NCI-H526 treated with DMSO at 0.1 percent for 48 hours (cell line): ENCODE data around the gene F2.

Source experiments
- DNase-seq: peaks from one replicate; lab custom pipeline; 2025; lab: John Stamatoyannopoulos, UW

F2 gene

DNA sequence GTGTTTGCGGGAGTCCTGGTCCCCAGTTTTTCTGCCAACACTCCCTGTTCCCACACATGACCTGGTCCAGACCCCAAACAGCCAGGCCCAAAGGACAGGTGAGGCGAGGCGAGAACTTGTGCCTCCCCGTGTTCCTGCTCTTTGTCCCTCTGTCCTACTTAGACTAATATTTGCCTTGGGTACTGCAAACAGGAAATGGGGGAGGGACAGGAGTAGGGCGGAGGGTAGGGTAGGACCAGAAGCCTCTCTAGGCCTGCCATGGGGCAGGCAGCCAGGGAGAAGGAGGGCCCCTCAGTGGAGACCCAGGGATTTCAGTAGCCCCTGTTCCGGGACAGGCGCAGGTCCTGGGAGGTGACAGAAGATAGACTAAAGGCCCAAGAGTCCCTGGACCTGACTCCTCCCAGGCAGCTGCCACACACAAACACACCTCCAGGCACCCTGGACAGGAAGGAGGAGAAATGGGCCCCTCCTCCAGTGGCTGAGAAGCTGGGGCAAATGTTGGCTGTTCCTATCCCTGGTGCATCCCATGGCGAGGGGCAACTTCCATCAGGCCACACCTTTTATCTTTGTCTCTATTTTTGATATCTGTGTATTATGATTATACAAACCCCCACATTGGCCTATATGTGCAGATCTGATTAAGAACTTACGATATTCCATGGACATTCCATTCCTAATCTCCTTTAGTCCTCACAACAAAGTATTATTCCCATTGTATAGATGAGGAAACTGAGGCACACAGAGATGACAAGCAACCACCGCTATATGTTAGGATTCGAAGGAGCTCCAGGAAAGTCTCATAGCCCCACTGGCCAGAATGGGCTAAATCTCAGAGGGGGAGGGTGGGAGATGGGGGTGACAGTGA, 626 bp upstream of the F2 start:
- DNase-seq: no peak

DNA sequence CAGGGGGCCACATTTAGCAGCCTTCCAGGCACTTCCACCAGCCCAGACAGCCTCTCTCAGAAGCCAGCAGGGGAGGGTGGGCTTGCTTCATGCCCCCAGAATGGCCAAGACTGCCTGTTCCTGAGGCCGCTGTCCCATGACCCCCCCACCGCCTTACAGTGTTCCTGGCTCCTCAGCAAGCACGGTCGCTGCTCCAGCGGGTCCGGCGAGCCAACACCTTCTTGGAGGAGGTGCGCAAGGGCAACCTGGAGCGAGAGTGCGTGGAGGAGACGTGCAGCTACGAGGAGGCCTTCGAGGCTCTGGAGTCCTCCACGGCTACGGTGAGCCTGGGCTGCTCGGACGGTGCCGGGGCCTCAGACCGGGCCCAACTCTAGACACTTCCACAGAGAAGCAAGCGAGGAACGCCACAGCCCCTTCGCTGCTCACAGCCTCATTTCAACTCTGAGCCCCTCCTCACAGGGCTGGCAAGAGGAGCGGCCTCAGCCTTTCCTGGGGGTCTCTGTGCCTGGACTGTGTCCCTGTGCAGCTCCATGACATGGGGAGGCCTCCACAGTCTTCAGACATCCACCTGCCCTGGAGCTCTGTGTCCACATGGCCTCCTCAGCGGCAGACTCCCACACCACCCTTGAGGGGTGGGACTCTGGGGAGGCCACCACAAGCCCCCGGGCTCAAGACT, 668 bp downstream of the F2 start:
- no peak for DNase-seq

DNA sequence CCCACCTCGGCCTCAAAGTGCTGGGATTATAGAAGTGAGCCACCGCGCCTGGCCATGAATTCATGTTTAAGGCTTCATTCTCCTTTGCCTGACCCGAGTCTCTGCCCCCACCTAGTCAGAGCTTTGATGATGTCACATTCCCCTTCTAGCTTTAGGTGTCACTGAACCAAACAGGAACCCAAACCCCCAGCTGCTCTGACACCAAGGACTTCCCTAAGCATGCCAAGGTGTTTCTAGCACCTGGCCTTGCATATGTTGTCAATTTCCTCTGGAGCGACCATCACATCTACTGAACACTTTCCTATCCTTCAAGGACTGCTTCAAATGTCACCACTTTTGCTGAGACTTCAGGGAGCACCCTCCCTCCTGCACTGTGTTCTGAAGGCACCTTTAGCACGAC, 2.3 kb downstream of the F2 start:
- no peak for DNase-seq

DNA sequence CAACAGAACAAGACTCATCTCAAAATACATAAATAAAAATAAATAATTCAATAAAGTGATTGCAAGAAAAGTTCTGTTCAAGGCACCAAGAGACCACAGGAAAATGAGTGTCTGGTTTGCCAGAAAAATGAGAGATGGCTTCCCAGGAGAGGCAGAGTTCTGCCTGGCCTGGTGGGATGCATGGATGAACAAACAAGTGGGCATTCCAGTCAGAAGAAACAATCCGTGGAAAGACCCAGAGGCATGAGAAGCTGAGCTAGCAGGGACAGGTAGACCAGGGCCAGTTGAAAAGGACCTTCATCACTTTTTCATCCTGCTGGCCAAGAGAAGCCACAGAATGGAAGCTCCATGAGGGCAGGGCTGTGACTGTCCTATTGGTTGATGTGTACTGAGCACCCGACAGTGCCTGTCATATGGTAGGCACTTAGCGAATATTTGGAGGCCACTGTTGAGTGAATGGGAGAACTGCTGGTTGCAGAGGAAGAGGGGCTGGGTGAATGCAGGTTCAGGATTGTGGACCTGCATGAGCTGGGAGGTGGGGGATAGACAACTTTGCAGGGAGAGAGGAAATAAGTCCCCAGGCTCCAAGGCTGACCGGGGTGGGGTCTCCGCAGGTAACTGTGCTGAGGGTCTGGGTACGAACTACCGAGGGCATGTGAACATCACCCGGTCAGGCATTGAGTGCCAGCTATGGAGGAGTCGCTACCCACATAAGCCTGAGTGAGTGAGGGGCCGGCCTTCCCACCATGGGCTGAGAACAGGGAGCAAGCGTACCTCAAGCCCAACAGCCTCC, 3.7 kb downstream of the F2 start:
- DNase-seq: no peak

DNA sequence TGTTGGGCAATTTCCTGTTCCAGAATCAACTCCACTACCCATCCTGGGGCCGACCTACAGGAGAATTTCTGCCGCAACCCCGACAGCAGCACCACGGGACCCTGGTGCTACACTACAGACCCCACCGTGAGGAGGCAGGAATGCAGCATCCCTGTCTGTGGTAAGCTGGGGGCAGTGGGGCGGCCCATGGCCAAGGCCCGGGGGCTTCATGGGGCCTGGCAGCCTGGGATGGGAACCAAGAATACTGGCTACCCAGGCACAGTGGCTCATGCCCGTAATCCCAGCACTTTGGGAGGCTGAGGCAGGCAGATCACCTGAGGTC, 4.3 kb downstream of the F2 start:
- DNase-seq: no peak

DNA sequence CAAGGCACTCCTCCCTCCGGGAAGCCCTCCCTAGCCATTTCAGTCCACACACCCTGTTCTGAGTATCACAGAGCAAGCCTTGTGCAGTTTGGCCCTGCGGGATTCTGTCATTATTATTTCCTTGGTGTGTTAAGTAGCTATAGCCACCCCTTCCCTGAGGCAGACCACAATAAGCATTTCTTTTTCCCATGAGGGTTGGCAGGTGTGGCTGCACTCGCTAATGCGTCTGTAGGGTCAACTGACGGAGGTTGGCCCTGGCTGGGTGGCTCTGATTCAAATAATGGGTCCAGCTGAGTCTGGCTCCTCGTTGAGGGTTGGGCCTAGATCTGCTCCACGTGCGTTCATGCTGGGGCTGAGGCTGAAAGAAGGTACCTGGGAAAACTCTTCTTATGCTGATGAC, 5.1 kb downstream of the F2 start:
- no peak for DNase-seq

DNA sequence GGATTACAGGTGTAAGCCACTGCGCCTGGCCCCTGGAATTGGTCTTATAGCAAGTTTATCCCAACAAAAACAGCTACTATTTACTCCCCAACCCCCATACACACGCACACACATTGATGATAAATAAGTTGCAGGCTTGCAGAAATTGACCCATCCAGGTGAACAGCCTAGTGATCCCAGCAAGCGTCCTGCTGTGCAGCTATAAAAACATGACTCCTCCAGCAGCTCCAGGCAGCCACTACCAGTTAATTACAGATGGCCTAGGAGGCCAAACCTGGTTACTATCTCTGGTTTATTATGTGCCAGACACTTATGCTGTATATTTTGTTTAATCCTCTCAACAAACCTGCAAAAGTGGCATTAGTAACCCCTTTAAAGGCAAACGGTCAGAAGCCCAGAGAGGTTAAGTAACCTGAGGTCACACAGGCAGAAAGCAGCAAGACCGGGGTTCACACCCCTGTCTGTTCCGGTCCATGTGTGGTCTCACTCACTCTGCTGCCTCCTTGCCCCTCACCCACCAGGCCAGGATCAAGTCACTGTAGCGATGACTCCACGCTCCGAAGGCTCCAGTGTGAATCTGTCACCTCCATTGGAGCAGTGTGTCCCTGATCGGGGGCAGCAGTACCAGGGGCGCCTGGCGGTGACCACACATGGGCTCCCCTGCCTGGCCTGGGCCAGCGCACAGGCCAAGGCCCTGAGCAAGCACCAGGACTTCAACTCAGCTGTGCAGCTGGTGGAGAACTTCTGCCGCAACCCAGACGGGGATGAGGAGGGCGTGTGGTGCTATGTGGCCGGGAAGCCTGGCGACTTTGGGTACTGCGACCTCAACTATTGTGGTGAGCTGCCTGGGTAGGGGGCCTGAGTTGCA, 6.6 kb downstream of the F2 start:
- DNase-seq: no peak

DNA sequence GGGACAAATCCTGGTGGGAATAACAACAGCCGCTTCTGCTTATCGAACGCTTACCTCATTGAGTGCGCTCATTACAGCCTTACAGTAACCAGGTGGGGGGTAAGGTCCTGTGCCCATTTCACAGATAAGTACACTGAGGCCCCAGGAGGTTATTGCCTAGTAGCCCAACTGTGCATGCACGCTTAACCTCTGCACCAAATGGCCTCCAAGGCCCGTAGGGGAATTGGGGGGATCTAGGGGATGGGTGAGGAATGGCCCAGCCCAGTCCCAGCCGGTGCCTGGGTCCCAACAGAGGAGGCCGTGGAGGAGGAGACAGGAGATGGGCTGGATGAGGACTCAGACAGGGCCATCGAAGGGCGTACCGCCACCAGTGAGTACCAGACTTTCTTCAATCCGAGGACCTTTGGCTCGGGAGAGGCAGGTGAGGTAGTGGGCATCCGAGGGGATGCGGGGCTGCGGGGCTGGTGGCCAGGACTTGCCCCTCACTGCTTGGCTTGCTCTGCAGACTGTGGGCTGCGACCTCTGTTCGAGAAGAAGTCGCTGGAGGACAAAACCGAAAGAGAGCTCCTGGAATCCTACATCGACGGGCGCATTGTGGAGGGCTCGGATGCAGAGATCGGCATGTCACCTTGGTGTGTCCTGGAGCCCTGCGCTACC, 7.3 kb downstream of the F2 start:
- DNase-seq: no peak

DNA sequence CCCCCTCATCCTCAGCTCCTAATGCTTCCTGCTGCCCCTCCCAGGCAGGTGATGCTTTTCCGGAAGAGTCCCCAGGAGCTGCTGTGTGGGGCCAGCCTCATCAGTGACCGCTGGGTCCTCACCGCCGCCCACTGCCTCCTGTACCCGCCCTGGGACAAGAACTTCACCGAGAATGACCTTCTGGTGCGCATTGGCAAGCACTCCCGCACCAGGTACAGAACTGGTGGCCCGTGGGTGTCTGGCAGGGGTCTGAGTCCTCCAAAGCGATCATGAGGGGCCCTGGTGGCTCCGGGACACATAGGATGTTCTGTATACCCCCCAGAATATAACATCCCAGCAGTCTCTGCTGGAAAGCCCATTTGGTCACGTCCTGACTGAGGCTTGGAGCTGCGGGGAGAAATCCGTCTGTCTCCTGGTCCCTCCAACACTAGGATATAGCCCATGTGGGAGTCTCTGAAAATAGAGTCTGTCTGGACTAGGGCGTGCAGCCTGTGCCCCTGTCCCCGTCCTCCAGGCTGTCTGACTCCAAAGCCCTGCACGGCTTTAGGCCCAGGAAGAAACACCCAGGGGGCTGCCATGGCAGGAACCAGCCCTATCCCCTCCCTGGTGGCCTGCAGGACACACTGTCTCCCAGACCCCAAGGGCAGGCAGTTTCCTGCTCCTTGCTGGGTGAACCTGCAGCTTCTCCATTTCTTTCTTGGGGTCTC, 9.1 kb downstream of the F2 start:
- DNase-seq: no peak

DNA sequence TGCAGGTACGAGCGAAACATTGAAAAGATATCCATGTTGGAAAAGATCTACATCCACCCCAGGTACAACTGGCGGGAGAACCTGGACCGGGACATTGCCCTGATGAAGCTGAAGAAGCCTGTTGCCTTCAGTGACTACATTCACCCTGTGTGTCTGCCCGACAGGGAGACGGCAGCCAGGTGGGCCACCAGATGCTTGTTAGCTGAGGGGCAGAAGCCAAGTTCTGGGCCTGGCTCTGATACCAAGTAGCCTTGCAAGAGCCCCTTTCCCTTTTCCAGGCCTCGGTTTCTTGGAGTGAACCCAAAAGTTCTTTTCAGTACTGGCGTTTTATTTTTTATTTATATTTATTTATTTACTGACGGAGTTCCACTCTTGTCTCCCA, 9.6 kb downstream of the F2 start:
- no peak for DNase-seq

DNA sequence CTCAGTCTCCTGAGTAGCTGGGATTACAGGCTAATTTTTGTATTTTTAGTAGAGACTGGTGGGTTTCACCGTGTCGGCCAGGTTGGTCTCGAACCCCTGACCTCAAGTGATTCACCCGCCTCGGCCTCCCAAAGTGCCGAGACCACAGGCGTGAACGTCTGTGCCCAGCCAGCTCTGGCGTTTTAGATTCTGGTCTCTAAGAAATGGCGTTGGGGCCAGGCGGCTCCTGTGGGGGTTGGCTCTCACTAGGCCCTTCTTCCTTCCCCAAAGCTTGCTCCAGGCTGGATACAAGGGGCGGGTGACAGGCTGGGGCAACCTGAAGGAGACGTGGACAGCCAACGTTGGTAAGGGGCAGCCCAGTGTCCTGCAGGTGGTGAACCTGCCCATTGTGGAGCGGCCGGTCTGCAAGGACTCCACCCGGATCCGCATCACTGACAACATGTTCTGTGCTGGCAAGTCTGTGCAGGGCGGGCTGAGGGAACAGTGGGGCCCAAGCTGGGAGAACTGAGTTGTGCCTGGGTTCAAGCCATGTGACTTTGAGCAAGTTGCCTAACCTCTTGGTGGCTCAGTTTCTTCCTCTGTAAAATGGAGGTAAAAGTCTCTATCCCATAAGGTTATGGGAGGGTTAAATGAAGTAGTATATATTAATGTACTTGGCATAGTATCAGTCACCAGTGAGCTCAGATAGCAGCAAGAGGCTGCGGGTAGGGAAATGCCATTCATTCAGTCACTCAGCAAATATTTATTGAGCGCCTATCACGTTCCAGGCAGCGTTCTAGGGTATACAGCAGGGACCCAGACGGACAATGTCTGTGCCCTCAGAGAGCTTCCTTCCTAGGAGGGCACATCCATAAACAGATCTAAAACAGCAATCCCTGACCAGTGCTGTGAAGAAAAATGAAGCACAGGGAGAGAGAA, 10.4 kb downstream of the F2 start:
- no peak for DNase-seq

DNA sequence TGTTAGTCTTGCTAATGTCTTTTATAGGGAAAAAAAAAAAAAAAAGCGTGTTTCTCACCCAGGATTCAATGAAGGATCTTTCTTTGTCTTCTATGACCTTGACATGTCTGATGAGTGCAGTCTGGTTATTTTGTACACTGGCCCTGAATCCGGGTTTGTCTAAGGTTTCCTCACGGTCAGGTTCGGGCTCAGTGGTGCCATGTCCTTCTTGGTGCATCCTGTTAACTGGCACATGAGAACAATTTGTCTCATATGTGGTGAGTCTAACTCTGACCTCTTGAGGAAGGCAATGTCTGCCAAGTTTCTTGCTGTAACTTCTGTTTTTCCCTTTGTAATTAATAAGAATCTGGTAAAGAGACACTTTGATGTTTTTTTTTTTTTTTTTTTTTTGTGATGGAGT, 12.5 kb downstream of the F2 start:
- no peak for DNase-seq

DNA sequence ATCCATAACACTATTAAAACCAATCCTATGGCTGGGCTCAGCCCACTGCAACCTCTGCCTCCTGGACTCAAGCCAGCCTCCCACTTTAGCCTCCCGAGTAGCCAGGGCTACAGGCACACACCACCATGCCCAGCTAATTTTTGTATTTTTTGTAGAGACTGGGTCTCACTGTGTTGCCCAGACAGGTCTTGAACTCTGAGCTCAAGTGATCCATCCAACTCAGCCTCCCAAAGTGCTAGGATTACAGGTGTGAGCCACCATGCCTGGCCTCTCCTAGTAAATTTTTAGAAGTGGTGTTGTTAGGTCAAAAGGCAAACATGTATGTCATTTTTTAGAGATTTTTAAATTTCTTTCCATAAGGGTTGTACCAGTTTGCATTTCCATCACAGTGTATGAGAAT, 14.2 kb downstream of the F2 start:
- DNase-seq: no peak

DNA sequence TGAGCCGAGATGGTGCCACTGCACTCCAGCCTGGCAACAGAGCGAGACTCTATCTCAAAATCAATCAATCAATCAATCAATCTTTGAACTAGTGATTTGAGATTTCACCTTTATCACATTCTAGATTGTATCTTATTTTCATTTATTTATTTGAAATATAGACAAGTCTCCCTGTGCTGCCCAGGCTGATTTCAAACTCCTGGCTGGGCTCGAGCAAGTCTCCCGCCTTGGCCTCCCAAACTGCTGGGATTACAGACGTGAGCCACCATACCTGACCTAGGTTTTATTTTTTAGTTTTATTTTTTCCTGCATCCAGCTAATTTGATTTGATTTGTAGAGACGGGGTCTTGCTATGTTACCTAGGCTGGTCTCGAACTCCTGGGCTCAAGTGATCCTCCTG, 17.1 kb downstream of the F2 start:
- DNase-seq: no peak

DNA sequence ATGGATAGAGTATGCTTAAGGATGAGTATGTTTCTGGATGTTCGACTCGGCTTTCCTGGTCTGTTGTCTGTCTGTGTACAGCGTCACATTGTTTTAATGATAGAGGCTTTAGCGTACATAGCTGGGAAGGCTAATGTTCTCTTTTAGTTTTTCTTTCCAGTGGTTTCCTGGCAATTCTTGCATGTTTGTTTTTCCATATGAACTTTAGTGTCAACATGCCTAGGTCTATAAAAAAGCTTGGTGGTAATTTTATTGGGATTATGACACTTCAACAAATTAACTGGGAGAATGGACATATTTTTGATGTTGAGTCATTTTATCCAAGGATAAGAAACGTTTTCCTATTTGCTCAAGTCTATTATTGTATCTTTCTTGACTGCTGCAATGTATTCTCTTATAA, 17.6 kb downstream of the F2 start:
- DNase-seq: no peak

DNA sequence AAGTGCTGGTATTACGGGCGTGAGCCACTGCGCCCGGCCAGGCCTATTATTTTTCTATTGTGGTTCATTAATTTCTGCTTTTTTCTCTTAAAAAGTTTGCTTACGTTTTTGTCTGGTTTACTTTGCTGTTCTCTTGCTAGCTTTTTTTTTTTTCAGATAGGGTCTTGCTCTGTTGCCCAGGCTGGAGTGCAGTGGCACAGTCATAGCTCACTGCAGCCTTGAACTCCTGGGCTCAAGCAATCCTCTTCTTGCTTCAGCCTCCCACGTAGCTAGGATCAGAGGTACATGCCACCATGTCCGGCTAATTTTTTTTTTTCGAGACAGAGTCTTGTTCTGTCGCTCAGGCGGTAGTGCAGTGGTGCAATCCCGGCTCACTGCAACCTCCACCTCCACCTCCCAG, 18.7 kb downstream of the F2 start:
- no peak for DNase-seq

DNA sequence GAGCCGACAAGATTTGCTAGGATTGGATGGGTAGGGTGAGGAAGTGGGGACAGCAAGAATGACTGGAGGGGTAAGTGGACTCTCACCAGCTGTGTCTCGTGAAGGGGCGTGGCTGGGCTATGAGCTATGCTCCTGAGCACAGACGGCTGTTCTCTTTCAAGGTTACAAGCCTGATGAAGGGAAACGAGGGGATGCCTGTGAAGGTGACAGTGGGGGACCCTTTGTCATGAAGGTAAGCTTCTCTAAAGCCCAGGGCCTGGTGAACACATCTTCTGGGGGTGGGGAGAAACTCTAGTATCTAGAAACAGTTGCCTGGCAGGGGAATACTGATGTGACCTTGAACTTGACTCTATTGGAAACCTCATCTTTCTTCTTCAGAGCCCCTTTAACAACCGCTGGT, 19.9 kb downstream of the F2 start:
- no peak for DNase-seq

DNA sequence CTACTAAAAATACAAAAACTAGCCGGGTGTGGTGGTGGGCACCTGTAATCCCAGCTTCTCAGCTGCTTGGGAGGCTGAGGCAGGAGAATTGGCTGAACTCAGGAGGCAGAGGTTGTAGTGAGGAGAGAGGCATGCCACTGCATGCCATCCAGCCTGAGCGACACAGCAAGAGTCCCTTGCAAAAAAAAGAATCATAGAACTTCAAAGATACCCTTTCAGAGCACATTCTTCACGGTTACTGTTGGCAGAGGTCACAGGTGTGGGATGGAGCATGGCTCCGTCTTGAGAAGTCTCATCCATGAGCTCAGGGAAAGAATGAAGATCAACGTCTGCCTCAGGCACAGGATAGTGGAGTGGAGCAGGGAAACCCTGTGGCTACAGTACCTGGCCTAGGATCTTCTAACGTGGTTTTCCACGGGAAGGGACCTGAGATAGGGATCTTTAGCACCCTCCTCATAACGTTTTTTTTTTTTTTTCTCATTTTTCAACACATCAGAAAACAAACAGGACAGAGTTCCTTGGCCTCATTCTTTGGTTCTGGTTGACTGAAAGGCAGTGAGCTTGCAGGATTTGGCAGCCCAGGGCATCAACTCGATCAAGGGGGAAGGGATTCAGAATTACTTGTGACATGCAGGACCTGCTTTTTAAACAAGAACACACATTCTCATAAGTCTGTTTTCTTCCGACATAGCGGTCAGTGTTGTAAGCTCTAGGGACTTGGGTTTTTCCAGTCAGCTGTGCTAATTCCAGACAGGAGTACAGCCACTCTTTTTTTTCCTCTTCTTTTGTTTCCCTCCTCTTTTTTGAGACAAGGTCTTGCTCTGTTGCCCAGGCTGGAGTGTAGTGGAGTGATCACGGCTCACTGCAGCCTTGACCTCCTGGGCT, 22.8 kb downstream of the F2 start:
- DNase-seq: no peak

DNA sequence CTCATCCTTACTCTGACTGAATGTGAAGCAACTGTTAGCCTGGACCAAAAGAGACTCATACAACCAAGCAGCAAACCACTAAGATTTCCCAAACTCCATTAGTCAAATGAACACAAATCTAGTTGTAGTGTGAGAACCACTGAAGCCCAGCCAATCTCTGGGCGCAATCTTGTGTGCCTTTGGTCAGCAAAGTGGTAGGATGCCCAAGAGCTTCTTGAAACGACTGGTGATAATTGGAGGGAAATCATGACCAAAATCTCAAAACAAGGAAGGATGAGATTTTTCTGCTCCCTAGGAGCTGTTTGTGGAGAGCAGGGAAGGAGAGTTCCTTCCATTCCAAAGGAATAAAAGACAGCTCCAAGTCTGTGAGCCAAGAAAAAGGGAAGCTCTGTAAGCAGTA, 24.0 kb downstream of the F2 start:
- DNase-seq: no peak
